Glutamatergic neuron (in vitro differentiated cells): ENCODE measurements around the gene EDN3. TPM values are rescaled to one million over a fixed set of nuclear protein-coding genes. Genes with fewer than 3 reads are reported as not detected.
"Not testable (repeated sequence)": the region's sequence is repeated elsewhere in the genome, so short reads cannot be mapped to it uniquely, and the experiment has no call there.

Experiments
- DNase-seq: peaks from one replicate; pipeline ENCODE4 v3.0.0; 2022
- H3K27ac Mint-ChIP-seq: one replicate; pipeline ENCODE4 v1.8.0; 2020; ENCODE audit warnings: mild to moderate bottlenecking, mixed read lengths, inconsistent platforms; ENCODE audit not compliant: unreplicated experiment
- H3K27me3 Mint-ChIP-seq: one replicate; pipeline ENCODE4 v1.8.0; 2020; ENCODE audit warnings: mild to moderate bottlenecking, moderate library complexity, mixed read lengths, inconsistent platforms; ENCODE audit not compliant: unreplicated experiment
- H3K36me3 Mint-ChIP-seq: one replicate; pipeline ENCODE4 v1.8.0; 2020; ENCODE audit warnings: mild to moderate bottlenecking, mixed read lengths, inconsistent platforms; ENCODE audit not compliant: unreplicated experiment
- H3K4me1 Mint-ChIP-seq: one replicate; pipeline ENCODE4 v1.8.0; 2020; ENCODE audit warnings: mild to moderate bottlenecking, low read depth, mixed read lengths, inconsistent platforms; ENCODE audit not compliant: unreplicated experiment
- H3K4me3 Mint-ChIP-seq: one replicate; pipeline ENCODE4 v1.8.0; 2020; ENCODE audit warnings: mild to moderate bottlenecking, mixed read lengths, inconsistent platforms; ENCODE audit not compliant: unreplicated experiment
- H3K9me3 Mint-ChIP-seq: one replicate; pipeline ENCODE4 v1.8.0; 2020; ENCODE audit warnings: mild to moderate bottlenecking, moderate library complexity, mixed read lengths, inconsistent platforms; ENCODE audit not compliant: unreplicated experiment
- CTCF ChIP-seq: fragments of 200-600 bp; sonication (generic); IDR thresholded peaks from one replicate; pipeline ENCODE4 v1.5.0; 2021; ENCODE audit not compliant: partially characterized antibody, unreplicated experiment
- total RNA-seq: library from RNA; stranded (reverse); fragmentation: NEBNext Ultra II Directional; extraction: Animal tissue kit (Norgen Biotek cat#: 25700); gene quantifications from one replicate; pipeline ENCODE4 v1.2.1, GENCODE V29; 2021; ENCODE audit not compliant: unreplicated experiment

The EDN3 gene
- total RNA-seq, 1 donor from 2014 or later: not detected

- Mint-ChIP-seq H3K27ac (no peak overlapping the region), H3K4me1 (peaks cover 5% of the 10 kb centered on the region), H3K27me3 (no peaks in the 10 kb centered on the region), H3K4me3 (no peak overlapping the region), H3K9me3 (no peaks in the 10 kb centered on the region), H3K36me3 (peaks cover 6% of the 10 kb centered on the region)
- DNase-seq: no peak
- TF ChIP-seq CTCF: no peak
Observed at GRCh38 chr20:59340201-59340885, 39.9 kb downstream of the EDN3 start.

- H3K27ac Mint-ChIP-seq, H3K4me1 Mint-ChIP-seq, H3K4me3 Mint-ChIP-seq, H3K27me3 Mint-ChIP-seq, H3K9me3 Mint-ChIP-seq, DNase-seq, H3K36me3 Mint-ChIP-seq: not testable (repeated sequence)
Observed at GRCh38 chr20:59341285-59342022, 41.0 kb downstream of the EDN3 start.

- Mint-ChIP-seq H3K9me3 (no peaks in the 10 kb centered on the region), H3K27ac (no peak overlapping the region), H3K4me3 (no peak overlapping the region), H3K27me3 (no peaks in the 10 kb centered on the region), H3K36me3 (peaks cover 8% of the 10 kb centered on the region), H3K4me1 (peaks cover 3% of the 10 kb centered on the region)
- DNase-seq: peak; percentile 65
- no peak for TF ChIP-seq CTCF
Observed at GRCh38 chr20:59342023-59342957, 41.9 kb downstream of the EDN3 start.

GRCh38 chr20:59346061-59346460 is 45.6 kb downstream of the EDN3 start:
- Mint-ChIP-seq H3K4me1 (peaks cover 3% of the 10 kb centered on the region), H3K4me3 (no peak overlapping the region), H3K9me3 (no peaks in the 10 kb centered on the region), H3K27ac (no peak overlapping the region), H3K27me3 (no peaks in the 10 kb centered on the region), H3K36me3 (peaks cover 12% of the 10 kb centered on the region)
- no peak for TF ChIP-seq CTCF
- DNase-seq: no peak

GRCh38 chr20:59349277-59349676 is 48.9 kb downstream of the EDN3 start:
- Mint-ChIP-seq H3K4me3 (no peak overlapping the region), H3K27me3 (no peaks in the 10 kb centered on the region), H3K4me1 (peaks cover 3% of the 10 kb centered on the region), H3K27ac (no peak overlapping the region), H3K36me3 (peaks cover 6% of the 10 kb centered on the region), H3K9me3 (no peaks in the 10 kb centered on the region)
- no peak for DNase-seq
- TF ChIP-seq CTCF: no peak
